GM19397 (cell line): ENCODE measurements around the gene HOXC11.

Source experiments
- ATAC-seq: cut with Tn5 transposase; IDR thresholded peaks from one replicate; pipeline ENCODE4 v1.9.1; 2021; ENCODE audit warnings: mild to moderate bottlenecking, moderate library complexity; ENCODE audit not compliant: unreplicated experiment

Gene HOXC11

GRCh38 chr12:53971686-53972085 is 1.2 kb upstream of the HOXC11 start:
- ATAC-seq: no peak

GRCh38 chr12:53972152-53972702 is 699 bp upstream of the HOXC11 start:
- no peak for ATAC-seq

- no peak for ATAC-seq
These were observed 513 bp downstream of the HOXC11 start for GRCh38 chr12:53973236-53974042.

- ATAC-seq: no peak
These were observed 1.4 kb downstream of the HOXC11 start, which contains the start of gene HOTAIR for GRCh38 chr12:53974084-53975063. HOTAIR (minus strand) TSS chr12:53974954.

- ATAC-seq: no peak
These were observed 2.1 kb downstream of the HOXC11 start for GRCh38 chr12:53975064-53975471.

- ATAC-seq: no peak
These were observed 2.7 kb downstream of the HOXC11 start for GRCh38 chr12:53975479-53976152.

- ATAC-seq: no peak
These were observed 3.4 kb downstream of the HOXC11 start for GRCh38 chr12:53976172-53976822.

- ATAC-seq: no peak
These were observed 4.1 kb downstream of the HOXC11 start for GRCh38 chr12:53976823-53977595.

GRCh38 chr12:53977596-53978445 is 4.9 kb downstream of the HOXC11 start:
- no peak for ATAC-seq

- ATAC-seq: no peak
These were observed 5.8 kb downstream of the HOXC11 start for GRCh38 chr12:53978477-53979356.

DNA sequence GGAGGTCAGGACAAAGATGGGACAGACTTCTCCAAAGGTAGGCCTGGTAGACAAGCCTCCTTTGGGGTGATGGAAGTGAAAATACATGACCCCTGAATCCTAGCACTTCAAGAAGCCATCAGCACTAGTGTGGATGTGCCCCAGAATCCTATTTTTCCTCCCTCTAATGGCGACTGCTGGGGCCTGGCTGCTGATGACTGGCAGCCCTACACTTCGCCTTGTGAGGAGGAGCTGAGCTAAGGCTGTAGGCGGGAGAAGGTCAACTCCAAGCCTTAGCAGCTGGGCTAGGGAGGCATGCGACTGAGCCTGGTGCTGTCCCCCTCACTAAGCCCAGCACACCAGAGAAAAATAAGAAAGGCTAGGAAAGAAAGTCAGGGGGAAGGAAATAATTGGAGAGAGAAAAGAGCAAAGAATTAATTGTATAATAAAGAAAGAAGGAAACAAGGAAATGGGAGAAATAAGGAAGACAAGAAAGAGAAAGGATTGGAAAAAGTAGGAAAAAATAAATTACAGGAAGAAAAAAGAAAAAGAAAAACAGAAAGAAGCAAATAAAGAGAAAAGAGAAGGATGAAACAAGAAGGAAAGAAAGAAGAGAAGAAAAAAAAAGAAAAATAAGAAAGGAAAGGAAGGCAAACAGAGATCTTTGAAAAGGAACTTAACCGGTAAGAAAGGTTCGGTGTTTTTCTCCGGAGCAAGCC is 7.3 kb downstream of the HOXC11 start:
- no peak for ATAC-seq

DNA sequence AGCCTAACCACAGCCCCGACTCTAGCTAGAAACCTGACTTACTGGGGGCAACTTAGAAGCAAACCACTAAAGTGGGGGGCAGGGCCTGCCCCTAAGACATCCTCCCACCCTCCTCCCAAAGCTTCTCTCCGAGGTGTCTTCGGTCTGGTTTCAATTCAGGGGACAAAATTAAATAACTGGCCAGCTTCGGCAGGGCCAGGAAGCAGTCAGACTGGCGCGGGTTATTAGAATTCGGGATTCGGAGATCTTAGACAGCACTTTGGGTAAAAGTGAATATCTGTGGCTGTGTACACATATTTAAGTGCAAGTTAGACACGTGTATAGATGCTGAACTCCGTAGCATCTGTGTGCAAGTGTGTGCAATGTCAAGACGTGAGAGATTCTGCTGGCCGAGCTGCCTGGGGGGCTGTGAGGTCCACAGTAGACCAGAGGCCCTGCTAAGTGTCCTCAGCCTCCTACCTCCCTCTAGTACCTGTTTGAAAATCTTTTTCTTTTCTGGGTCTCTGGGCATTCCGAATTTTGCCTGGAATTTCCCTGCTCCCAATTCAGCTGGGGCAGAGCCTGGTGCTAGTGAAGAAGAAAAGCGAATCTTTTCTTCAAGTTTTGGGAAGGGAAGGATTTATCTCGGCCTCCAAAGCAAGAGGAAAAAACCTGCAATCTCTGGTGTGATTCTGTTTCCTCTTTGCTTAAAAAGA is 8.0 kb downstream of the HOXC11 start:
- ATAC-seq: no peak

GRCh38 chr12:53981634-53982565 is 9.0 kb downstream of the HOXC11 start:
- no peak for ATAC-seq

DNA sequence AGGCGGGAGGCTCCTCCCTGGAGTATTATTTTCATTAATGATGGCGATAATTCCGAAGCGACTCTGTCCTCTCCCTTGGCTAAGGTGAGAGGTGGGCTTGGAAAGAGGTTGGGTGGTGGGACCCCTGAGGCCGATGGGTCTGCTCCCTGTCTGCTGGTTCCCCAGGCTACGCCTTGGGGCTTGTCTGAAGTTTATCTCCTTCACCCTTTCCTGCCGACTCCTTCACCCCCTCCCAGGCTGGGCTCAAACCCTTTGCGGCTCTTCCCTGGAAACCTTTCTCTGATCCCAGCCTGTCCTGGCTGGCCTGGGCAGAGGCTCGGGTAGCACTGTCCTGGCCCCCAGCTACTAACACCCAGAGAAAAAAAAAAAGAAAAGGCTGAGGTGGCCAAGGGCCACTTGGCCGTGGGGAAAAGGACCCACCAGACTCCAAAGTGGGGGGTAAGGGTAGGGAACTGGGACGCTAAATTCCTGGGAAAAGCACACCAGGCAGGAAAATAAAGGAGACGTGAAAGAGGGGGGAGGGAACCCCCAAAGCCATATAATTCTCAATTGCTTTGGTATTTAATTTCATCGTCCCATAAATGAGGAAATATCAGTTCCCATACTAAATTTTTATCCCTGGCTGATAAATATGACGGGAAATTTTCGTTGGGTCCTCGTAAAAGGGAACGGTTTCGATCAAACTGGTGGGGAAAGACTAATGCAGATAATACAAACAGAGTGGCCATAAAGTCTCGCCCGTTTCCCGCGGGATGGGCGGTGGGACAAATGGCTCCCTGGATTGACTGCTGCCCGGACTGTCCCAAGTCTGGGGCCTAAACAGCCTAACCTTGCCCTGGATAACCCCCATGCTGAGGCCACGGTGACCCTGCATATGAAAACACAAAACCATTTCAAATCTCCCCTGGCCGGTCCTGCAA is 10.0 kb downstream of the HOXC11 start:
- no peak for ATAC-seq
